Astrocyte of the cerebellum (primary cell): ENCODE results near the gene LIPE.

Experiments used
- DNase-seq: peaks from one replicate; pipeline ENCODE4 v3.0.0-alpha.2; 2011; ENCODE audit warnings: low read depth
- H3K4me3 ChIP-seq: 2 replicates; pipeline ENCODE4 v1.5.1; 2011; ENCODE audit warnings: mild to moderate bottlenecking, low read depth, low read length, moderate library complexity
- CTCF ChIP-seq: IDR thresholded peaks from 2 replicates; pipeline ENCODE4 v1.5.1; 2012; ENCODE audit warnings: low read length, low read depth, moderate library complexity, mild to moderate bottlenecking; ENCODE audit errors: missing control alignments
- in situ Hi-C: cut with HindIII; loops from 2 replicates; pipeline ENCODE4 v1.10.0; 2017; ENCODE audit warnings: low sequenced_read_pairs

LIPE gene

GRCh38 chr19:42357290-42357689 is 69.9 kb downstream of the LIPE start:
- DNase-seq, result no peak
- in situ Hi-C loops, result no loop called here
- no peak for TF ChIP-seq CTCF
- no peak overlapping the region for H3K4me3 ChIP-seq

GRCh38 chr19:42356686-42357085 is 70.5 kb downstream of the LIPE start:
- in situ Hi-C loops, result no loop called here
- no peak for DNase-seq
- no peak overlapping the region for H3K4me3 ChIP-seq
- TF ChIP-seq CTCF, result no peak

GRCh38 chr19:42355896-42356295 is 71.3 kb downstream of the LIPE start:
- in situ Hi-C loops, result no loop called here
- no peak for DNase-seq
- no peak for TF ChIP-seq CTCF
- no peak overlapping the region for H3K4me3 ChIP-seq

- no peak for TF ChIP-seq CTCF
- no peak for DNase-seq
- in situ Hi-C loops, result no loop called here
- H3K4me3 ChIP-seq, result no peak overlapping the region
Measured at GRCh38 chr19:42353341-42354015, 73.7 kb downstream of the LIPE start.

- DNase-seq, result no peak
- H3K4me3 ChIP-seq, result no peak overlapping the region
- in situ Hi-C loops, result no loop called here
- no peak for TF ChIP-seq CTCF
Measured at GRCh38 chr19:42352301-42353259, 74.6 kb downstream of the LIPE start.
